ENCODE measurements around the gene CCDC192. TPM values are rescaled to one million over a fixed set of nuclear protein-coding genes. Genes with fewer than 3 reads are reported as not detected.

Gene CCDC192
- total and polyA plus RNA-seq, 5 experiments from 2014 or later: not detected

- Mint-ChIP-seq H3K4me1 (no peaks in the 10 kb centered on the region), H3K27ac (no peak overlapping the region), H3K9me3 (no peaks in the 10 kb centered on the region), H3K4me3 (no peak overlapping the region), H3K36me3 (no peaks in the 10 kb centered on the region), H3K27me3 (peaks cover 0 to 7% (median 3%) of the 10 kb centered on the region in 5 donors)
- POLR2A ChIA-PET: no interaction called here
- no peak for DNase-seq
- ATAC-seq: no peak
Observed at GRCh38 chr5:127870914-127871313, 167.7 kb downstream of the CCDC192 start.

- no peak overlapping the region for H3K27ac Mint-ChIP-seq
- H3K36me3 Mint-ChIP-seq: no peaks in the 10 kb centered on the region
- peaks cover 0 to 7% (median 3%) of the 10 kb centered on the region in 5 donors for H3K27me3 Mint-ChIP-seq
- POLR2A ChIA-PET: no interaction called here
- H3K4me1 Mint-ChIP-seq: no peaks in the 10 kb centered on the region
- H3K4me3 Mint-ChIP-seq: no peak overlapping the region
- ATAC-seq: no peak
- H3K9me3 Mint-ChIP-seq: no peaks in the 10 kb centered on the region
- DNase-seq: no peak
Observed at GRCh38 chr5:127871503-127872153, 168.4 kb downstream of the CCDC192 start.

GRCh38 chr5:127872494-127872893 is 169.3 kb downstream of the CCDC192 start:
- no peak overlapping the region for H3K4me3 Mint-ChIP-seq
- DNase-seq (no peak), ATAC-seq (no peak)
- POLR2A ChIA-PET: no interaction called here
- H3K27me3 Mint-ChIP-seq: peaks cover 0 to 10% (median 3%) of the 10 kb centered on the region in 5 donors
- H3K4me1 Mint-ChIP-seq: no peaks in the 10 kb centered on the region
- no peak overlapping the region for H3K27ac Mint-ChIP-seq
- H3K36me3 Mint-ChIP-seq: no peaks in the 10 kb centered on the region
- no peaks in the 10 kb centered on the region for H3K9me3 Mint-ChIP-seq

- H3K27ac Mint-ChIP-seq: no peak overlapping the region
- POLR2A ChIA-PET: no interaction called here
- peaks cover 0 to 9% (median 0%) of the 10 kb centered on the region in 5 donors for H3K27me3 Mint-ChIP-seq
- peaks cover 0 to 2% (median 0%) of the 10 kb centered on the region in 4 donors for H3K4me1 Mint-ChIP-seq
- peaks cover 0 to 2% (median 0%) of the 10 kb centered on the region in 9 donors for H3K9me3 Mint-ChIP-seq
- H3K36me3 Mint-ChIP-seq: peaks cover 0 to 5% (median 0%) of the 10 kb centered on the region in 3 donors
- peak in 1 of 2 donors; percentile 14 for ATAC-seq
- peak in 5 of 10 donors; percentile 3 to 19 (median 5) for DNase-seq
- H3K4me3 Mint-ChIP-seq: no peak overlapping the region
Observed at GRCh38 chr5:127875235-127876021, 172.2 kb downstream of the CCDC192 start.

GRCh38 chr5:127876384-127876783 is 173.2 kb downstream of the CCDC192 start:
- H3K9me3 Mint-ChIP-seq: peaks cover 0 to 2% (median 0%) of the 10 kb centered on the region in 9 donors
- H3K4me3 Mint-ChIP-seq: no peak overlapping the region
- no peak overlapping the region for H3K27ac Mint-ChIP-seq
- peaks cover 0 to 2% (median 0%) of the 10 kb centered on the region in 4 donors for H3K4me1 Mint-ChIP-seq
- POLR2A ChIA-PET: no interaction called here
- DNase-seq (no peak), ATAC-seq (no peak)
- peaks cover 0 to 5% (median 0%) of the 10 kb centered on the region in 3 donors for H3K36me3 Mint-ChIP-seq
- peaks cover 0 to 9% (median 0%) of the 10 kb centered on the region in 5 donors for H3K27me3 Mint-ChIP-seq

- peaks cover 0 to 9% (median 0%) of the 10 kb centered on the region in 5 donors for H3K27me3 Mint-ChIP-seq
- no peak for ATAC-seq
- peaks cover 0 to 2% (median 0%) of the 10 kb centered on the region in 9 donors for H3K9me3 Mint-ChIP-seq
- no peak for DNase-seq
- peaks cover 0 to 2% (median 0%) of the 10 kb centered on the region in 4 donors for H3K4me1 Mint-ChIP-seq
- H3K4me3 Mint-ChIP-seq: no peak overlapping the region
- H3K27ac Mint-ChIP-seq: no peak overlapping the region
- POLR2A ChIA-PET: no interaction called here
- H3K36me3 Mint-ChIP-seq: peaks cover 0 to 5% (median 0%) of the 10 kb centered on the region in 3 donors
Observed at GRCh38 chr5:127878174-127878750, 175.1 kb downstream of the CCDC192 start.

- Mint-ChIP-seq H3K9me3 (no peaks in the 10 kb centered on the region), H3K4me3 (no peak overlapping the region), H3K4me1 (no peaks in the 10 kb centered on the region), H3K27ac (no peak overlapping the region), H3K27me3 (peaks cover 0 to 2% (median 0%) of the 10 kb centered on the region in 5 donors), H3K36me3 (no peaks in the 10 kb centered on the region)
- ATAC-seq (no peak), DNase-seq (no peak)
- POLR2A ChIA-PET: no interaction called here
Observed at GRCh38 chr5:127884416-127884815, 181.2 kb downstream of the CCDC192 start.

- DNase-seq: no peak
- H3K4me3 Mint-ChIP-seq: no peak overlapping the region
- H3K36me3 Mint-ChIP-seq: no peaks in the 10 kb centered on the region
- no peaks in the 10 kb centered on the region for H3K4me1 Mint-ChIP-seq
- H3K27ac Mint-ChIP-seq: no peak overlapping the region
- no peak for ATAC-seq
- POLR2A ChIA-PET: no interaction called here
- H3K27me3 Mint-ChIP-seq: peaks cover 0 to 2% (median 0%) of the 10 kb centered on the region in 5 donors
- H3K9me3 Mint-ChIP-seq: no peaks in the 10 kb centered on the region
Observed at GRCh38 chr5:127885176-127885575, 182.0 kb downstream of the CCDC192 start.

GRCh38 chr5:127886081-127886480 is 182.9 kb downstream of the CCDC192 start:
- no peak for ATAC-seq
- DNase-seq: no peak
- Mint-ChIP-seq H3K9me3 (no peaks in the 10 kb centered on the region), H3K27ac (no peak overlapping the region), H3K4me3 (no peak overlapping the region), H3K4me1 (no peaks in the 10 kb centered on the region), H3K36me3 (no peaks in the 10 kb centered on the region), H3K27me3 (peaks cover 0 to 2% (median 0%) of the 10 kb centered on the region in 5 donors)
- POLR2A ChIA-PET: no interaction called here

GRCh38 chr5:127887282-127887681 is 184.1 kb downstream of the CCDC192 start:
- Mint-ChIP-seq H3K9me3 (no peaks in the 10 kb centered on the region), H3K27ac (no peak overlapping the region), H3K27me3 (peaks cover 0 to 3% (median 2%) of the 10 kb centered on the region in 5 donors), H3K4me1 (peaks cover 0 to 3% (median 0%) of the 10 kb centered on the region in 4 donors), H3K4me3 (no peak overlapping the region), H3K36me3 (no peaks in the 10 kb centered on the region)
- POLR2A ChIA-PET: no interaction called here
- ATAC-seq (no peak), DNase-seq (no peak)

GRCh38 chr5:127891942-127892341 is 188.8 kb downstream of the CCDC192 start:
- no peaks in the 10 kb centered on the region for H3K9me3 Mint-ChIP-seq

GRCh38 chr5:127892467-127893207 is 189.4 kb downstream of the CCDC192 start:
- H3K4me3 Mint-ChIP-seq: no peak overlapping the region
- H3K27ac Mint-ChIP-seq: peak overlapping the region in 1 of 10 donors; percentile 14
- no peaks in the 10 kb centered on the region for H3K36me3 Mint-ChIP-seq
- no peaks in the 10 kb centered on the region for H3K9me3 Mint-ChIP-seq
- H3K27me3 Mint-ChIP-seq: peaks cover 0 to 3% (median 0%) of the 10 kb centered on the region in 5 donors
- H3K4me1 Mint-ChIP-seq: peaks cover 0 to 3% (median 0%) of the 10 kb centered on the region in 4 donors
- DNase-seq: no peak
- no peak for ATAC-seq
- POLR2A ChIA-PET: no interaction called here

More at GRCh38 chr5:127891942-127892341, 188.8 kb downstream of the CCDC192 start:
- Mint-ChIP-seq H3K27me3 (peaks cover 0 to 3% (median 0%) of the 10 kb centered on the region in 5 donors), H3K27ac (no peak overlapping the region), H3K36me3 (no peaks in the 10 kb centered on the region), H3K4me3 (no peak overlapping the region), H3K4me1 (peaks cover 0 to 3% (median 0%) of the 10 kb centered on the region in 4 donors)
- ATAC-seq (no peak), DNase-seq (no peak)
- POLR2A ChIA-PET: no interaction called here

All from naive thymus-derived CD8-positive, alpha-beta T cell (primary cell).